Uterus (tissue), 2 donors: ENCODE data around the gene TMEM114.
A peak's percentile ranks its signal among the peaks of the same experiment; 100 is the strongest.

Experiments
- POLR2A ChIP-seq, 2 donors: fragments of 450-650 bp; IDR thresholded peaks; one replicate each; pipeline ENCODE4 v1.6.1; 2016; ENCODE audit warnings: antibody characterized with exemption in 2 of 2, mild to moderate bottlenecking in 1 of 2, moderate library complexity in 1 of 2
- TF ChIP-seq, protein P1 (sequence below), 4 experiments: fragments of 200-600 bp in 2 of 4; fragments of 450-650 bp in 2 of 4; sonication (generic) in 2 of 4; IDR thresholded peaks; one replicate each; pipeline ENCODE4 v1.5.1; 2016 to 2019; ENCODE audit warnings: antibody characterized with exemption in 4 of 4, mild to moderate bottlenecking in 2 of 4, moderate library complexity in 1 of 4

DNA sequence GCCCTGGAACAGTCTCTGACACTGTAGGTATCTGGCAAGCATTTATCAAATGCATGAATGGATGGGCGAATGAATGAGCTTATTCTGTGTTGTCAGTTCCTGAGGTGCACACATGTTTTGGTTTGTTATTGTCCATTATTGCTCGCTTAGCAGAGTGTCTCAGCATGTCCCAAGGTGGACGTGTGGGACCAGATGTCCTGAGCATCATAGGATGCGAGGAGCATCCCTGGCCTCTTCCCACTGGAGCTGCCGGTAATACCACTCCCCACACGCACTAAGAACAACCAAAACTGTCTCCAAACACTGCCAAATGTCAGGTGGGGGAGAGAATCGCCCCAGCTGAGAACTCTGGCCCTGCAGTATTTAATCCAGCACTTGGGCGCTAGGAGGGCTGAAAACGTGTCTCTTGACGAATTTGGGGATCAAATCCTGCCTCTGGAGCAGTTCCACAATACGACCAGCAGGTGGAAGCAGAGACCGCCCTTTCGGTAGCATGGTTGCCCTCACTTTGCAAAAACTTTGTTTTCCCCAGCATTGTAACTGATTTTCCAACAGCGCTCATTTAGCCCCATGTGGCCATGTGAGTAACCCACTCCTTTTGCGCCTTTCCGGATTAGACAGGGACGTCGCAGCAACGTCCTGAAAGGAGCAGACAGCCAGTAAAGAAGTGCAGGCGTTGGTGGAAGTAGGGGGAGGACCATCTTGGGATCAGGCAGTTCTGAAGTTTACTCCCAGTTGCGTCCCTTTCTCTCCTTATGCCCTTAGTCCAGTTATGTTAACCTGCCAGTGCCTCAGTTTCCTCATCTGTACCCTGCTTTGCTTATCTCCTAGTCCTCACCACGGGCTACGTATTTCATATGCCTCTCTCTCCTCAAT is 22.7 kb downstream of the TMEM114 start:
- no peak for TF ChIP-seq POLR2A (IDR thresholded peaks at IDR 0.05)
- TF ChIP-seq, protein P1, sequence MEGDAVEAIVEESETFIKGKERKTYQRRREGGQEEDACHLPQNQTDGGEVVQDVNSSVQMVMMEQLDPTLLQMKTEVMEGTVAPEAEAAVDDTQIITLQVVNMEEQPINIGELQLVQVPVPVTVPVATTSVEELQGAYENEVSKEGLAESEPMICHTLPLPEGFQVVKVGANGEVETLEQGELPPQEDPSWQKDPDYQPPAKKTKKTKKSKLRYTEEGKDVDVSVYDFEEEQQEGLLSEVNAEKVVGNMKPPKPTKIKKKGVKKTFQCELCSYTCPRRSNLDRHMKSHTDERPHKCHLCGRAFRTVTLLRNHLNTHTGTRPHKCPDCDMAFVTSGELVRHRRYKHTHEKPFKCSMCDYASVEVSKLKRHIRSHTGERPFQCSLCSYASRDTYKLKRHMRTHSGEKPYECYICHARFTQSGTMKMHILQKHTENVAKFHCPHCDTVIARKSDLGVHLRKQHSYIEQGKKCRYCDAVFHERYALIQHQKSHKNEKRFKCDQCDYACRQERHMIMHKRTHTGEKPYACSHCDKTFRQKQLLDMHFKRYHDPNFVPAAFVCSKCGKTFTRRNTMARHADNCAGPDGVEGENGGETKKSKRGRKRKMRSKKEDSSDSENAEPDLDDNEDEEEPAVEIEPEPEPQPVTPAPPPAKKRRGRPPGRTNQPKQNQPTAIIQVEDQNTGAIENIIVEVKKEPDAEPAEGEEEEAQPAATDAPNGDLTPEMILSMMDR (IDR thresholded peaks at IDR 0.05): peak; percentile 95 to 98 (median 96)
